Sigmoid colon (tissue), 7 donors: ENCODE data around the gene SLF2. TPM values are rescaled to one million over a fixed set of nuclear protein-coding genes. Genes with fewer than 3 reads are reported as not detected.

Source experiments
- DNase-seq: peaks from one replicate; pipeline ENCODE4 v3.0.0-alpha.2; 2019
- H3K27ac ChIP-seq, 4 donors: fragments of 200-600 bp; sonication (generic); one replicate each; pipeline ENCODE4 v1.5.1; 2016 to 2019; ENCODE audit warnings: mild to moderate bottlenecking in 1 of 4
- H3K27me3 ChIP-seq, 3 donors: fragments of 200-600 bp; sonication (generic); one replicate each; pipeline ENCODE4 v1.5.1; 2019; ENCODE audit warnings: mild to moderate bottlenecking in 1 of 3
- H3K36me3 ChIP-seq, 4 donors: fragments of 200-600 bp; sonication (generic); one replicate each; pipeline ENCODE4 v1.5.1; 2016 to 2019
- H3K4me1 ChIP-seq, 4 donors: fragments of 200-600 bp; sonication (generic); one replicate each; pipeline ENCODE4 v1.5.1; 2017 to 2019
- H3K4me3 ChIP-seq, 4 donors: fragments of 200-600 bp; sonication (generic); one replicate each; pipeline ENCODE4 v1.5.1; 2017 to 2019; ENCODE audit warnings: mild to moderate bottlenecking in 2 of 4, moderate library complexity in 1 of 4
- H3K9me3 ChIP-seq, 4 donors: fragments of 200-600 bp in 3 of 4; sonication (generic) in 3 of 4; one replicate each; pipeline versions ENCODE4 v1.5.1 to v1.6.1; 2013 to 2019
- CTCF ChIP-seq, 4 experiments: fragments of 450-650 bp in 3 of 4; fragments of 200-600 bp in 1 of 4; IDR thresholded peaks; one replicate each; pipeline ENCODE4 v1.5.1; 2016 to 2019; ENCODE audit warnings: antibody characterized with exemption in 4 of 4, mild to moderate bottlenecking in 3 of 4, moderate library complexity in 2 of 4
- EP300 ChIP-seq, 4 donors: sonication (generic); formaldehyde crosslinking; IDR thresholded peaks; one replicate each; pipeline ENCODE4 v1.6.1; 2017; ENCODE audit warnings: antibody characterized with exemption in 4 of 4
- POLR2A ChIP-seq, 2 donors: fragments of 450-650 bp; IDR thresholded peaks; one replicate each; pipeline ENCODE4 v1.6.1; 2016; ENCODE audit warnings: antibody characterized with exemption in 2 of 2, mild to moderate bottlenecking in 2 of 2, moderate library complexity in 2 of 2
- POLR2AphosphoS5 ChIP-seq, 4 donors: sonication (generic); formaldehyde crosslinking; IDR thresholded peaks; one replicate each; pipeline ENCODE4 v1.6.1; 2017; ENCODE audit warnings: antibody characterized with exemption in 4 of 4
- WGBS, 2 donors: extraction: QIAGEN DNeasy Blood & Tissue Kit; methylation state at CpG; one replicate each; pipeline ENCODE4 v1.1.7; 2013; 5-methylcytosine and 5-hydroxymethylcytosine counted together
- intact Hi-C: fragments of 100-400 bp; cut with DNase I; formaldehyde crosslinking; loops from one replicate; pipeline ENCODE4 v1.15.1; 2023
- polyA plus RNA-seq, 3 donors: library from polyadenylated mRNA; stranded (reverse); fragments of 200-250 nt; gene quantifications; one replicate each; pipeline ENCODE4 v1.2.3, GENCODE V29; 2013
- total RNA-seq, 4 donors: library from RNA; depleted of rRNA; stranded (reverse); fragments of >200 nt; gene quantifications; one replicate each; pipeline ENCODE4 v1.1.0, GENCODE V29; 2016
- donor health status: healthy with polysubstance abuse.
- donor health status: Bipolar disorder and iron deficiency.
- donor health status: healthy.

Gene SLF2
- total and polyA plus RNA-seq, 7 donors: 3.2 to 49.9 (median 31.8) TPM

DNA sequence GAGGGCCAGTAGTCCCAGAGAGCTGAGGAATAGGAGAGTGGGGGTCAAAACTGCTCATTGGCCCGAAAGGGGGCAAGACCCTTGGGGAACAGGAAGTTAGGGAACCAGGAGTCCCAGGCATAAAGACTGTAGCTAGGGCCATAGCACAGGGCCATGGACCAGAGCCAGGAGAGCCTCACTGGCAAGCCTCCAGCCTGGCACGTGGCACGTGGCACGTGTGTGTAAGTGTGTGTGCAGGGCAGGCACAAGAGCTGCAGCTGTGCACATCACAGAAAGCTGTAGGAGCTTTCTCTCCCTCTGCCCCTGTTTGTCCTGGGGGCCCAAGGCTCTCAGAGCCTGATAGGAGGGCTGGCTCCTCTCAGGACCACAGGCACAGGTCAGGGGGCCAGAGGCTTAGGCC, 47.8 kb upstream of the SLF2 start:
- Histone ChIP-seq H3K36me3 (no peaks in the 10 kb centered on the region), H3K9me3 (no peaks in the 10 kb centered on the region), H3K4me3 (no peak overlapping the region), H3K27me3 (peaks cover 0 to 63% (median 16%) of the 10 kb centered on the region in 3 donors), H3K4me1 (no peaks in the 10 kb centered on the region), H3K27ac (no peak overlapping the region)
- no peak for DNase-seq
- TF ChIP-seq EP300 (IDR thresholded peaks at IDR 0.05) (no peak), POLR2AphosphoS5 (IDR thresholded peaks at IDR 0.05) (no peak)
- 13 to 60% methylated on average over 4 of the region's 4 CpGs for WGBS, 2 donors
- intact Hi-C loops: no loop called here

GRCh38 chr10:100866010-100866409, 46.8 kb upstream of the SLF2 start:
- TF ChIP-seq POLR2A (IDR thresholded peaks at IDR 0.05) (no peak), EP300 (IDR thresholded peaks at IDR 0.05) (no peak), CTCF (IDR thresholded peaks at IDR 0.05) (no peak), POLR2AphosphoS5 (IDR thresholded peaks at IDR 0.05) (no peak)
- Histone ChIP-seq H3K4me1 (no peaks in the 10 kb centered on the region), H3K27ac (no peak overlapping the region), H3K27me3 (peaks cover 0 to 56% (median 16%) of the 10 kb centered on the region in 3 donors), H3K9me3 (no peaks in the 10 kb centered on the region), H3K4me3 (no peak overlapping the region), H3K36me3 (no peaks in the 10 kb centered on the region)
- DNase-seq: no peak
- intact Hi-C loops: no loop called here
- 75 to 77% methylated on average over 7 of the region's 7 CpGs for WGBS, 2 donors

GRCh38 chr10:100866575-100867098, 46.1 kb upstream of the SLF2 start:
- no peaks in the 10 kb centered on the region for H3K9me3 ChIP-seq
- 29 to 64% methylated on average over 21 of the region's 21 CpGs for WGBS, 2 donors
- H3K36me3 ChIP-seq: no peaks in the 10 kb centered on the region
- no peak overlapping the region for H3K4me3 ChIP-seq
- no peak for DNase-seq
- H3K27ac ChIP-seq: no peak overlapping the region
- no peaks in the 10 kb centered on the region for H3K4me1 ChIP-seq
- H3K27me3 ChIP-seq: peaks cover 0 to 56% (median 16%) of the 10 kb centered on the region in 3 donors
- TF ChIP-seq CTCF (IDR thresholded peaks at IDR 0.05): no peak
- no peak for TF ChIP-seq POLR2AphosphoS5 (IDR thresholded peaks at IDR 0.05)
- no peak for TF ChIP-seq POLR2A (IDR thresholded peaks at IDR 0.05)
- no peak for TF ChIP-seq EP300 (IDR thresholded peaks at IDR 0.05)
- intact Hi-C loops: no loop called here

DNA sequence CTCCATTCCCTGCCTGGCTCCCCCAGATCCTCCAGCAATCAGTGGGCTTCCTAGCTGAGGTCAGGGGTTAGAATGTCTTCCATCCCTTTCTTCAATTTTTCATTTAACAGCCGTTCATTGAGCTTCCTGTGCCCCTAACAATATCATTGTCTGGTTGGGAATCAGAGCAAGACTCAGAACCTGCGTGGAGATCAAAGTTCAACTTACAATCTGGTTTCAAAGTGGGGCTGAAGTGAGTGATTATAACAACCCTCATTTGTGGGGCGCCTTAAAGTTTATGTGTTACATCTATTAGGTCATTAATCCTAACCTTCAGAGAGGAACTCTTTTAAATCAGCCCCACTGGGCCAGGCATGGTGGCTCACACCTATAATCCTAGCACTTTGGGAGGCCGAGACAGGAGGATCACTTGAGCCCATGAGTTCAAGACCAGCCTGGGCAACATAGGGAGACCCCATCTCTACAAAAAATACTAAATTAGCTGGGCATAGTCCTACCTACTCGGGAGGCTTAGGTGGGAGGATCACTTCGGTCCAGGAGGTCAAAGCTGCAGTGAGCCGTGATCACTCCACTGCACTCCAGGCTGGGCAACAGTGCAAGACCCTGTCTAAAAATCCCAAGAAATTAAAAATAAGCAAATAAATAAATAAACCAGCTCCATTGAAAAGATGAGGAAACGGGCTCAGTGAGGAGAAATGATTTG, 45.4 kb upstream of the SLF2 start:
- intact Hi-C loops: no loop called here
- 66 to 81% methylated on average over 8 of the region's 8 CpGs for WGBS, 2 donors
- no peak for DNase-seq
- Histone ChIP-seq H3K4me1 (no peaks in the 10 kb centered on the region), H3K9me3 (no peaks in the 10 kb centered on the region), H3K36me3 (no peaks in the 10 kb centered on the region), H3K27me3 (peaks cover 0 to 56% (median 16%) of the 10 kb centered on the region in 3 donors), H3K4me3 (no peak overlapping the region), H3K27ac (no peak overlapping the region)
- no peak for TF ChIP-seq POLR2A (IDR thresholded peaks at IDR 0.05)
- TF ChIP-seq POLR2AphosphoS5 (IDR thresholded peaks at IDR 0.05): no peak

GRCh38 chr10:100868382-100868781, 44.4 kb upstream of the SLF2 start:
- intact Hi-C loops: no loop called here
- H3K9me3 ChIP-seq: no peaks in the 10 kb centered on the region
- H3K27ac ChIP-seq: no peak overlapping the region
- no peaks in the 10 kb centered on the region for H3K36me3 ChIP-seq
- no peak overlapping the region for H3K4me3 ChIP-seq
- no peaks in the 10 kb centered on the region for H3K4me1 ChIP-seq
- H3K27me3 ChIP-seq: peaks cover 0 to 56% (median 16%) of the 10 kb centered on the region in 3 donors
- no peak for TF ChIP-seq CTCF (IDR thresholded peaks at IDR 0.05)
- no peak for TF ChIP-seq POLR2AphosphoS5 (IDR thresholded peaks at IDR 0.05)
- TF ChIP-seq POLR2A (IDR thresholded peaks at IDR 0.05): no peak
- DNase-seq: no peak
- 85 to 87% methylated on average over 3 of the region's 3 CpGs for WGBS, 2 donors
